Upper lobe of right lung (tissue), 1 donor: ENCODE measurements around the gene FOXL2. TPM values are rescaled to one million over a fixed set of nuclear protein-coding genes. Genes with fewer than 3 reads are reported as not detected.

ENCODE experiments used
- ATAC-seq: fragments of 200-7000 bp; cut with Tn5 transposase; one replicate; pipeline ENCODE4 v1.9.1; 2020; ENCODE audit warnings: mild to moderate bottlenecking, moderate library complexity
- DNase-seq: peaks from one replicate; pipeline ENCODE4 v3.0.0-alpha.2; 2020
- H3K27ac ChIP-seq: fragments of 200-600 bp; one replicate; pipeline ENCODE4 v1.8.0; 2022
- H3K27me3 ChIP-seq: fragments of 200-600 bp; one replicate; pipeline ENCODE4 v1.8.0; 2022; ENCODE audit warnings: mild to moderate bottlenecking
- H3K36me3 ChIP-seq: fragments of 200-600 bp; one replicate; pipeline ENCODE4 v1.8.0; 2022
- H3K4me1 ChIP-seq: fragments of 200-600 bp; one replicate; pipeline ENCODE4 v1.8.0; 2022
- H3K4me3 ChIP-seq: fragments of 200-600 bp; one replicate; pipeline ENCODE4 v1.8.0; 2022; ENCODE audit warnings: mild to moderate bottlenecking
- H3K9me3 ChIP-seq: fragments of 200-600 bp; one replicate; pipeline ENCODE4 v1.8.0; 2022
- CTCF ChIP-seq: fragments of 200-600 bp; IDR thresholded peaks from one replicate; pipeline ENCODE4 v1.8.0; 2022; ENCODE audit warnings: antibody characterized with exemption
- intact Hi-C: fragments of 100-400 bp; cut with DNase I; formaldehyde crosslinking; loops from one replicate; pipeline ENCODE4 v1.11.0; 2022
- total RNA-seq: library from RNA; stranded (reverse); fragmentation: NEBNext Ultra II Directional; extraction: Animal tissue kit (Norgen Biotek cat#: 25700); gene quantifications from one replicate; pipeline ENCODE4 v1.2.1, GENCODE V29; 2021
- donor health status: DM: no; HTN: yes; CAD: no; lungs with severe emphysema.

The FOXL2 gene
- total RNA-seq, 1 donor from 2014 or later: not detected

DNA sequence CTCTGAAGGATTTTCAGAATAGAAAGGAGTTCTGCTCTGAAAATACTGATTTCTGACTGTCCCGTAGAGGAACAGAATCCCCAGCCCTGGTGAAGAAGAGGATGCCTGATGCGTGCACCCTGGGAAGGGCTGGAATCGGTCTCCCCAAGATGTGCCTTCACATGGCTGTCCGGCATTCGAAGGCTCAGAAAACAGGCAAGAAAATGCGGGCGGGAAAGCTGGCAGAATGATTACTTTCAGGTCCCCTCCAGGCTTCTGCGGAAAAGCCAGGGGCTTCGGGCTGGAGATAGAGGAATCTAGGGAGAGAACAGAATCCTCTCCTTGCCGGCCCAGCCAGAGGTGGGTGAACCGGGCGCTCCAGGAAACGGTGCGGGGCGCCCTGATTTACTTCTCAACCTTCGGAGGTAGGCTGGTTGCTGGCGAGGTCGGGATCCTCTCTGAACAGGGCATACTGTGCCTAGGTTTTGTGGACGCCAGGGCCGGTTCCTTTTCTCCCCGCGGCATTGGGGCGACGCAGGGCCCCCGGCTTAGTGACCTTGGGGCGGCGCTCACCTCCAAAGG, 2.6 kb upstream of the FOXL2 start:
- DNase-seq (no peak), ATAC-seq (no peak)
- Histone ChIP-seq H3K9me3 (no peaks in the 10 kb centered on the region), H3K27me3 (peaks cover 70% of the 10 kb centered on the region), H3K4me3 (peak overlapping the region; percentile 32), H3K36me3 (no peaks in the 10 kb centered on the region), H3K27ac (no peak overlapping the region), H3K4me1 (peaks cover 34% of the 10 kb centered on the region)
- TF ChIP-seq CTCF: no peak
- intact Hi-C loops: no loop called here

- ATAC-seq: no peak
- Histone ChIP-seq H3K27ac (no peak overlapping the region), H3K36me3 (no peaks in the 10 kb centered on the region), H3K4me1 (peaks cover 34% of the 10 kb centered on the region), H3K9me3 (no peaks in the 10 kb centered on the region), H3K4me3 (no peak overlapping the region), H3K27me3 (peaks cover 75% of the 10 kb centered on the region)
- DNase-seq: no peak
- intact Hi-C loops: no loop called here
- no peak for TF ChIP-seq CTCF
Measured at GRCh38 chr3:138949002-138949418, 2.1 kb upstream of the FOXL2 start.

- H3K9me3 ChIP-seq: no peaks in the 10 kb centered on the region
Measured at GRCh38 chr3:138948371-138949001, 1.5 kb upstream of the FOXL2 start.

DNA sequence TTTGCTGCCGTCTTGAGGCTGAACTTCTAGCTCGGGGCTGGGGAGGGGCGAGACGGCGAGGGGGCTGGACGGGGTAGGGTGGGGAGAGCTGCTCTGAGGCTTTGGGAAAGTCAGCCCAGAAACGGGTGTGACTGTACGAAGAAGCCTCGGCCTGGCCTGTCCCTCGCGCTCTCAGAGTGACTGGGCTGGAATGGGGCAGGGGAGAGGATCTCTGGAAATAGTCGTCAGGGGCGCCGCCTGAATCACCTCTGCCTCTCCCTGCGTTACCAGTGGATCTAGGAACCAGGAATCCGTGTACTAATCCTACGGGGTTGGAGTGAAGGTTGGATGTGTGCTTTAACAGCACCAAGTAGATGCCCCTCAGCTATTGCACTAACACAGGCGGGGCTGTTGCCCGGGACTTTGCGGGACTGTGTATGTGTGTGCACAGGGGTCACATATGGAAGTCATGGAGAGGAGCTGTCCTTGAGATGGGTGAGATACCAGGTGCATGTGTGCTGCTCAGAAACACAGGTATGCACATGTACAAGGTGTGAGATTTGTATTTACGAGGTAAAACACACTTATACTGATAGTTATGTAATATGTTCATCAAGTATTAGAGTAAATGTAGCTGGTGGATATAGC, 671 bp upstream of the FOXL2 start:
- ATAC-seq (no peak), DNase-seq (no peak)
- no peaks in the 10 kb centered on the region for H3K36me3 ChIP-seq

More at GRCh38 chr3:138948371-138949001, 1.5 kb upstream of the FOXL2 start:
- Histone ChIP-seq H3K4me1 (peaks cover 34% of the 10 kb centered on the region), H3K4me3 (no peak overlapping the region), H3K27me3 (peaks cover 81% of the 10 kb centered on the region), H3K27ac (no peak overlapping the region), H3K36me3 (no peaks in the 10 kb centered on the region)
- DNase-seq: no peak
- no peak for TF ChIP-seq CTCF
- intact Hi-C loops: no loop called here
- ATAC-seq: no peak

More for the DNA sequence above, 671 bp upstream of the FOXL2 start:
- Histone ChIP-seq H3K27ac (no peak overlapping the region), H3K9me3 (no peaks in the 10 kb centered on the region), H3K4me3 (no peak overlapping the region), H3K27me3 (peaks cover 90% of the 10 kb centered on the region), H3K4me1 (peaks cover 34% of the 10 kb centered on the region)
- intact Hi-C loops: no loop called here
- TF ChIP-seq CTCF: no peak
